HG03175 (cell line): ENCODE measurements around the gene BLOC1S2.
"Not testable (repeated sequence)": the region's sequence is repeated elsewhere in the genome, so short reads cannot be mapped to it uniquely, and the experiment has no call there.

Source experiments
- ATAC-seq: cut with Tn5 transposase; IDR thresholded peaks from one replicate; pipeline ENCODE4 v1.9.1; 2021; ENCODE audit warnings: mild to moderate bottlenecking, moderate library complexity; ENCODE audit not compliant: unreplicated experiment

The BLOC1S2 gene

GRCh38 chr10:100286051-100287033 is at the start of gene BLOC1S2:
Gene BLOC1S2 (minus strand): TSS chr10:100286680. CDS start chr10:100286659, 21 bp downstream.
- peak; percentile 90 for ATAC-seq

DNA sequence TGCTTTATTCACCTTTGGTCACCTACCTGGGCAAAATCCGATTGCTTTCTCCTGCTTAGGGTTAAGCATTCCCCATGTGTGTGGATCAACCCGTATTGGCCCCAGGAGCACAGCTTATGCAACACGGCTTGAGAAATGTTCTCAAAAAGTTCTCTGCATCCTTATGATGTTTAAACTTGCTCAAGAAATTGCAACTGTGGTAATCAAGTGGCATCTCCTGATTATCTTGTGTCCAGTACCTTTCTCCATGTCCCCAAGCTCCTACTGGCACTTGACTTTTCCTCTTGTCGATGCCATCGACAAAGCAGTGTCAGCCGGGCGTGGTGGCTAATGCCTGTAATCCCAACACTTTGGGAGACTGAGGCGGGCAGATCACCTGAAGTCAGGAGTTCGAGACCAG is 48.3 kb upstream of the BLOC1S2 start:
- no peak for ATAC-seq

- ATAC-seq, result no peak
Observed at GRCh38 chr10:100333661-100334440, 47.4 kb upstream of the BLOC1S2 start.

DNA sequence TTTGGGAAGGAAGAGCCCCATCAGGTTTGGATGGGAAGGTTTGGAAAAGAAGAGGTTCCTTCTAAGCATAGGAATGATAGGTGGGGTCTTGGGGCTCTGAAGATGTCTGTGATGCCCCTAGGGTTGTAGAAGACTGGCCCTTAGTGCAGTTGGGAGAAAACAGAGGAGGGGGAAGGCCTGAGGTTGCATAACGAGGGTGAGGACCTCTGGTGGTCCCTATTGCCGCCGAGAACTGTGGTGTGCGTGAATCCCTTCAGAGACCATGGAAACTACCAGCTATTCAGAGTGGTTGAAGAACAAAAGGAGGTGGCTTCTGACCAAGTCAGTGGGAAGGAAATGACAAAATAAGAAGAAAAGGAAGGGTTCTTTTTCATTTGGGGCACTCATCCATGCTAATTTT is 46.6 kb upstream of the BLOC1S2 start:
- ATAC-seq, result no peak

DNA sequence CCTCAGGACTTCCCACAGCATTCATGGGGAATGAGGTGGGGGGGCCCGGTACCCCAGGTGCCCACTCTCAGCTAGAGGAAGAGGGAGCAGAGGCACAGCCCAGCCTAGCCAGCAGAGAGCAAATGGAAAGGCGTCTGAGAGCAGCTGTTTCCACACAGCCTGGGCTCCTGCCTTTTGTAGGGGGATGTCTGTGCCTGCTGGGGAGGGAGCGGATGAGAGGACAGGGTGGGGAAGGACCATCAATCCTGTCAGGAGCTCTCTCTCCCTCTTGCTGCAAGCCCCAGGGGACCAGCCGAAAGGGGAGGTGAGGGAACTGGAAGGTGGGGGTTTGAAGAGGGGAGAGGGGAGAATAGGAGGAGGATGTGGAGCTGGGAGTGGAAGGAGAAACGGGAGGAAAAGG is 43.6 kb upstream of the BLOC1S2 start, which contains the start of gene PKD2L1:
TSS of gene PKD2L1 (minus strand) at position 150 of the 400 bp plus-strand sequence. CDS start at position 25, 125 bp downstream.
- no peak for ATAC-seq

DNA sequence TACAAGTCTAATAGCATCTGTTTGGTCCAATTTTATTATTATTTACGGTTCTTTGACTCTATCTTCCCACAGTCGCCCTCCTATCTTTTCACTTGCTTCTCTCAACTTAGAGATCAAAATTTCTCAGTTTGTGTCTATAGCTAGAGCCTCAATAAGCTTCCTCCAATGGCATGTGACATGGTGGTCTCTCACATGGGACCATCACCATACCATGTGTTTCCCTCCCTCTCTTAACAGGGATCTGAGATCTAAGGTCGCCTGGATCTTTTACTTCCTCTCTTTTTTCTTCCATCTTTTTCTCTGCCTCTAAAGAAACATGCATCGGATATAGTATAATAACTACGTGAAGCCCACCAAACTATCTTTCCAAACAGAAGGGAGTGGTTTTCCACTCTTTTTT is 41.7 kb upstream of the BLOC1S2 start:
- no peak for ATAC-seq

DNA sequence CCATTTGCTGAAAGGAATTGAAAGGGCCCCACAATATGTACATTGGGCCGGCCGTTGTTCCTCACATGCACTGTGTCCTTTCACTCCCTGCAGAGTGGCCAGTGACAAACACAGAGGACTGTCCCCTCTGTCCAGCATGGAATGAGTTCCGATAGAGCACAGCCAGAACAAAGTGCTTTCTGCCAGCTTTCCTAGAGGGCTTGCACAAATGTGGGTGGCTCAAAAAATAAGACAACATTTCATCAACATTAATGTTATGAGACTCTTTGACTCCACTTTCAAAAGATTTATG is 41.2 kb upstream of the BLOC1S2 start:
- no peak for ATAC-seq

- ATAC-seq, result peak; percentile 99
Observed at GRCh38 chr10:100327007-100327717, 40.7 kb upstream of the BLOC1S2 start.

- no peak for ATAC-seq
Observed at GRCh38 chr10:100325158-100325557, 38.7 kb upstream of the BLOC1S2 start.

DNA sequence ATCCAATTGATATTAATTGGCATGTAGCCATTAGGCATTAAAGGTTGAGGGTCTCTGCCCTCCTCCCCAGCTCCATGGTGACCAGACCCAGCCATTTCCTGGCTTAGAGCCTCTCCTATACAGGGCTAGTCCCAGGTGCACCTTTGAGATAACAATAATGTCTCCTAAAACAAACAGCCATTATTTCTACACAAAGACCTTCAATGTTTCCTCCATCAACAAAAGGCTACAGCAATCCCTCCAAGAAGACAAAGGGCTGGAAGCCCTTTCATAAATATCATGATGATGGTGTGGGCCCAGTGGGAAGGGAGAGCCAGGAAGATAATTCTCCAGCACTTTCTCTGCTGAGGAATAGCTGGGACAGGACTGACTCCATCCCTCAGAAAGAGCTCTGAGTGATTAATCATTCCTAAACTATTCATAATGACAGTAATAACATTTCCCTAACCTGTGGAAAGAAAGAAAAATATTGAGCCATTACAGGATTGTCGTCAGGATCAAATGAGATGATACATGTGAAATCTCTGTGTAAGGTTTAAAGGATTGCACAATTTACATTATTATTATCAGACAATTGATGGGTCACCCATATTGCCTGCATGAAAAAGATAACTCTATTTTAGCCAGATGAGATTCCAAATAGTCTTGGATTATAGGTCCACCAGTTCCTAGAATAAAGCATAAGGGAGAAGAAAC is 33.4 kb upstream of the BLOC1S2 start:
- no peak for ATAC-seq

DNA sequence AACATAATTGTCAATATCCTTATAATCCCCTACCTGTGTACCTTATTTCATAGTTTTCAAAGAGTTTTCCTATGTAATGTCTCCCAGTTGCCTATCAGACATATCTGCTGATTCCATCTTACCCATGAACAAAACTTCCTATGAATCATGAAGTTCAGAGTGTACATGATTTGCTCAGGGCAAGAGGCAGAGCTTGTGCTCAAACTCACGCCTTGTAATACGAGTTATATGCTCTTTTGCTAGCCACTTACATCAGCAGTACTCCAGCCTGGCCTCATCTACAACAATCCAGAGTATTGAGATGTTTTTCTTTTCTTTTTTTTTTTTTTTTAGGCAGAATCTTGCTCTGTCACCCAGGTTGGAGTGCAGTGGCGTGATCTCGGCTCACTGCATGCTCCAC is 31.7 kb upstream of the BLOC1S2 start:
- no peak for ATAC-seq

GRCh38 chr10:100315615-100316014 is 29.1 kb upstream of the BLOC1S2 start:
- no peak for ATAC-seq

DNA sequence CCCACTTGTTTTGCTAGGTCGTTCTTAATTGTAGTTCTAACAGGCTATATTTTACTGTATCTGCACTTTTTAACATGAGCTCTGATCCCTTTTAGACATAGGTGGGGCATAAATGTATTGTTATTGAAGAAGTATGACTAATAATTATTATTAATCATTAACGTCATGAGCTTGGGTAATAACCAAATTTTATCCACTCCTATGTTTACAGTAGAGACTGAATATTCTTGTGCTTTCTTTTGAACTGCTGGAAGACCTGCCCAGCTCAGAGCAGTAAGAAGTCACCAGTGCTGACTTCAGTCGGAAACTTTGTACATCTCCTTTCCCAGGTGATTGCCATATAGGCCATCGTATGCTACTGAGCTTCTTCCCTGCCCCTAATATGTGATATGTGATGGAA is 24.8 kb upstream of the BLOC1S2 start:
- ATAC-seq, result no peak

GRCh38 chr10:100307684-100308083 is 21.2 kb upstream of the BLOC1S2 start:
- no peak for ATAC-seq

- no peak for ATAC-seq
Observed at GRCh38 chr10:100306861-100307260, 20.4 kb upstream of the BLOC1S2 start.

DNA sequence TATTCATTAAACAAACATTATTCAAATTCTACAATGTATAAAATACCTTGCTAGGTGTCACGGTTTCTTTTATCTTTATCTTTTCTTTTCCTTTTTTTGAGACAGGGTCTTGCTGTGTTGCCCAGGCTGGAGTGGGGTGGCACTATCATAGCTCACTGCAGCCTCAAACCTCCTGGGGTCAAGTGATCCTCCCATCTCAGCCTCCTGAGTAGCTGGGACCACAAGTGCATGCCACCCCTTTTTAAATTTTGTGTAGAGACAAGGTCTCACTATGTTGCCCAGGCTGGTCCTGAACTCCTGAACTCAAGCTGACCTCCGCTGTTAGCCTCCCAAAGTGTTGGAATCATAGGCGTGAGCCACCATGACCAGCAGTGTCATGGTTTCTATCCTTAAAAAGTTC is 17.9 kb upstream of the BLOC1S2 start:
- ATAC-seq, result no peak

DNA sequence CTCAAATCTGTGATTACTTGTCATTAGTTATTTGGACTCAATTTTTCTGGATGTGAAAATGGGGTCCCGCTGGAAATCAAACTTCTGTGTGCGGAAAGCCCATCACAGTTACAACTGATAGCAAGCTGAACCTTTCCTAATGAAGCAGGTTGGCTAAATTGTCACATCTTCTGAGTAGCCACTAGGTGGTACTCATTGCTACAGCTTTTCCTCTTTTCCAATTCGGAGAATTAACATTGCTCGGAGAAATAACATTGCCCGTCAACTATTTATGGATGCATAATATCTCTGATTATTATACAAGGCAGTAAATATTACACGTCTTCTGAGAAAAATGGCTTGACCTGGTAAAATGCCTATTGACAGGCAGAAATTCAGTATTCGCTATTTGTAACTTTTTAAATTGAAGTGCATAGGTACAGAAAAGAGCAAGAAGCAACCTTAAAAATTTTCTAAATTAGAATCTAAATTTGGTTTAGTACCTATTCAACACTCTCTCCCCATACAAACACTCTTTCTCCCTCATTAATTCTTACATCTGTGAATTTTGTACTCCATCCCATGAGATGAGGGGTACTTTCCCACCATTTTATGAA is 17.3 kb upstream of the BLOC1S2 start:
- no peak for ATAC-seq

DNA sequence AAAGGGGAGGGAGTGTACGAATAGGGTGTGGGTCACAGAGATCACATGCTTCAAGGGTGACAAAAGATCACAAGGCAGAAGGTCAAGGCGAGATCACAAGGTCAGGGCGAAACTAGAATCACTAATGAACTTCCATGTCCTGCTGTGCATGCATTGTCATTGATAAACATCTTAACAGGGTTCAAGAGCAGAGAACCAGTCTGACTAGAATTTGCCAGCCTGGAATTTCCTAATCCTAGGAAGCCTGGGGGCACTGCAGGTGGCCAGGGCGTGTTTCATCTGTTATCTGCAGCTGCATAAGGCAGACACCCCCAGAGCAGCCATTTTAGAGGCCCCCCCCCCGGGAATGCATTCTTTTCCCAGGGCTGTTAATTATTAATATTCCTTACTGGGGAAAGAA is 14.6 kb upstream of the BLOC1S2 start:
- not testable (repeated sequence) for ATAC-seq

DNA sequence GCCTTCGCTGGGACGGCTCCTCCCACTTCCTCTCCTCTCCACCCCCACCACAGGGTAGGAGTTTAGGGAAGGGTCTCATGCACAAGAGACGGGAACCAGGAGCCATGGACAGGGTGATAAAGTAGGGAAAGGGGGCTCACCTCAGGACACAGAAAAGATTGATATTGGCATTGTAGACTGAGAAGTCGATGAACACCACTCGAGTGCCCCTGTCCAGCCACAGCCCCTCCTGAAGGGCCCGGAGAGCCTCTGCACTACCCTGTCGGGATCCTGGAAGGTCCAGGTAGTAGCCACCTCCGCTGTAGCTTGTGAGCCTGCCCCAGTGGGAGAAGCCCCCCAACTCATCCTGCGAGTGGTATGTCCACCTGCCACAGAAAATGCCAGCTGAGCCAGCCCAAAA is 10.8 kb upstream of the BLOC1S2 start:
- ATAC-seq, result no peak

- ATAC-seq, result no peak
Observed at GRCh38 chr10:100293066-100293465, 6.6 kb upstream of the BLOC1S2 start.
